Astrocyte (in vitro differentiated cells and primary cell): ENCODE measurements around the gene SYT3. TPM values are rescaled to one million over a fixed set of nuclear protein-coding genes. Genes with fewer than 3 reads are reported as not detected.

Experiments used
- DNase-seq: peaks from one replicate; pipeline ENCODE4 v3.0.0-alpha.2; 2010; ENCODE audit warnings: low read depth
- FAIRE-seq: peaks from 2 replicates; lab custom pipeline; 2011; peaks lifted over from hg19 to GRCh38; lab: Jason Lieb, UNC
- H2AFZ ChIP-seq: 2 replicates; pipeline ENCODE4 v1.6.0; 2012; ENCODE audit warnings: low read depth, low read length, inconsistent platforms
- H3K27ac ChIP-seq: 2 replicates; pipeline ENCODE4 v1.5.1; 2011; ENCODE audit warnings: low read depth, low read length, inconsistent platforms
- H3K27me3 ChIP-seq: 2 replicates; pipeline ENCODE4 v1.6.0; 2011; ENCODE audit warnings: low read length, inconsistent platforms; ENCODE audit not compliant: insufficient read depth
- H3K36me3 ChIP-seq: 2 replicates; pipeline ENCODE4 v1.5.1; 2011; ENCODE audit warnings: low read length, inconsistent platforms; ENCODE audit not compliant: insufficient read depth
- H3K4me1 ChIP-seq: 2 replicates; pipeline ENCODE4 v1.5.1; 2011; ENCODE audit warnings: low read length, inconsistent platforms; ENCODE audit not compliant: insufficient read depth
- H3K4me2 ChIP-seq: 2 replicates; pipeline ENCODE4 v1.6.0; 2012; ENCODE audit warnings: low read length, inconsistent platforms
- H3K4me3 ChIP-seq: 2 replicates; pipeline ENCODE4 v1.5.1; 2011; ENCODE audit warnings: low read depth, mild to moderate bottlenecking, low read length, inconsistent platforms; ENCODE audit not compliant: insufficient read depth
- H3K79me2 ChIP-seq: 2 replicates; pipeline ENCODE4 v1.6.0; 2012; ENCODE audit warnings: mild to moderate bottlenecking, low read length, inconsistent platforms; ENCODE audit not compliant: insufficient read depth
- H3K9ac ChIP-seq: 2 replicates; pipeline ENCODE4 v1.6.0; 2012; ENCODE audit warnings: mild to moderate bottlenecking, low read length, inconsistent platforms
- H3K9me3 ChIP-seq: 2 replicates; pipeline ENCODE4 v1.5.1; 2012; ENCODE audit warnings: low read depth, mild to moderate bottlenecking, low read length, inconsistent platforms; ENCODE audit not compliant: insufficient read depth
- H4K20me1 ChIP-seq: 2 replicates; pipeline ENCODE4 v1.6.0; 2012; ENCODE audit warnings: low read length, inconsistent platforms; ENCODE audit not compliant: insufficient read depth
- H3K27ac Mint-ChIP-seq: one replicate; pipeline ENCODE4 v1.8.0; 2021; ENCODE audit warnings: mild to moderate bottlenecking, mixed read lengths; ENCODE audit not compliant: unreplicated experiment
- H3K27me3 Mint-ChIP-seq: one replicate; pipeline ENCODE4 v1.8.0; 2021; ENCODE audit warnings: low read depth, mixed read lengths; ENCODE audit not compliant: unreplicated experiment
- H3K36me3 Mint-ChIP-seq: one replicate; pipeline ENCODE4 v1.8.0; 2021; ENCODE audit warnings: low read depth, mixed read lengths; ENCODE audit not compliant: unreplicated experiment
- H3K4me1 Mint-ChIP-seq: one replicate; pipeline ENCODE4 v1.8.0; 2021; ENCODE audit warnings: low read depth, mixed read lengths; ENCODE audit not compliant: unreplicated experiment
- H3K4me3 Mint-ChIP-seq: one replicate; pipeline ENCODE4 v1.8.0; 2021; ENCODE audit warnings: mild to moderate bottlenecking, moderate library complexity, mixed read lengths; ENCODE audit not compliant: unreplicated experiment
- H3K9me3 Mint-ChIP-seq: one replicate; pipeline ENCODE4 v1.8.0; 2021; ENCODE audit warnings: mild to moderate bottlenecking, mixed read lengths; ENCODE audit not compliant: unreplicated experiment
- EZH2 ChIP-seq: IDR thresholded peaks from 2 replicates; pipeline ENCODE4 v1.6.1; 2012; ENCODE audit warnings: mild to moderate bottlenecking, low read length, inconsistent platforms; ENCODE audit not compliant: insufficient read depth
- total RNA-seq: library from RNA; stranded (reverse); gene quantifications from 2 replicates; pipeline ENCODE4 v1.2.1, GENCODE V29; 2021
- TF ChIP-seq, protein P1 (sequence below): IDR thresholded peaks from 2 replicates; pipeline ENCODE4 v1.5.1; 2011; ENCODE audit warnings: low read depth, mild to moderate bottlenecking, inconsistent platforms, low read length, moderate library complexity; ENCODE audit not compliant: insufficient read depth

Gene SYT3
- total RNA-seq, 1 donor from 2014 or later, result not detected

DNA sequence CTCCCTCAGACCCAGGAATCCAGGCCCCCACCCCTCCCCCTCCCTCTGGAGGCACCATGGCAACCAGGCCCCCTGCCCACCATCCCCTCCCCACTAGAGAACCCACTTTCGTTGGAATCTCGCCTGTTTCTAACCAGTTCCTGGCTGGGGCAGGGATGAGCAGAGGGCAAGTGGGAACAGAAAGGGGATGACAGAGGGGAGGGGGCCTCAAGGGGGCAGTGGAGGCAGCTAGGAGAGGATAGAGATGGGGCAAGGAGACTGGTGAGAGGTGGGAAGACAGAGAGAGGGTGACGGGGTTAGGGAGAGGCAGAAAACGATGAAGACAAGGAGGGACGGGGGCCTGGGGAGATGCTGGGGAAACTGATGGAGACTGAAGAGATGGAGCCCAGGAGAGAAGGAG, 9.0 kb upstream of the SYT3 start:
- Histone ChIP-seq H3K4me2 (no peak overlapping the region), H3K9me3 (no peaks in the 10 kb centered on the region), H3K9ac (no peak overlapping the region), H3K79me2 (no peaks in the 10 kb centered on the region), H3K27me3 (no peaks in the 10 kb centered on the region), H3K36me3 (no peaks in the 10 kb centered on the region), H3K4me1 (no peaks in the 10 kb centered on the region), H4K20me1 (no peaks in the 10 kb centered on the region), H3K4me3 (no peak overlapping the region), H2AFZ (no peak overlapping the region), H3K27ac (no peak overlapping the region)
- Mint-ChIP-seq H3K27ac (no peak overlapping the region), H3K9me3 (peaks cover 25% of the 10 kb centered on the region), H3K4me1 (no peaks in the 10 kb centered on the region), H3K4me3 (no peak overlapping the region), H3K36me3 (no peaks in the 10 kb centered on the region), H3K27me3 (no peaks in the 10 kb centered on the region)
- no peak for TF ChIP-seq EZH2
- TF ChIP-seq, protein P1, sequence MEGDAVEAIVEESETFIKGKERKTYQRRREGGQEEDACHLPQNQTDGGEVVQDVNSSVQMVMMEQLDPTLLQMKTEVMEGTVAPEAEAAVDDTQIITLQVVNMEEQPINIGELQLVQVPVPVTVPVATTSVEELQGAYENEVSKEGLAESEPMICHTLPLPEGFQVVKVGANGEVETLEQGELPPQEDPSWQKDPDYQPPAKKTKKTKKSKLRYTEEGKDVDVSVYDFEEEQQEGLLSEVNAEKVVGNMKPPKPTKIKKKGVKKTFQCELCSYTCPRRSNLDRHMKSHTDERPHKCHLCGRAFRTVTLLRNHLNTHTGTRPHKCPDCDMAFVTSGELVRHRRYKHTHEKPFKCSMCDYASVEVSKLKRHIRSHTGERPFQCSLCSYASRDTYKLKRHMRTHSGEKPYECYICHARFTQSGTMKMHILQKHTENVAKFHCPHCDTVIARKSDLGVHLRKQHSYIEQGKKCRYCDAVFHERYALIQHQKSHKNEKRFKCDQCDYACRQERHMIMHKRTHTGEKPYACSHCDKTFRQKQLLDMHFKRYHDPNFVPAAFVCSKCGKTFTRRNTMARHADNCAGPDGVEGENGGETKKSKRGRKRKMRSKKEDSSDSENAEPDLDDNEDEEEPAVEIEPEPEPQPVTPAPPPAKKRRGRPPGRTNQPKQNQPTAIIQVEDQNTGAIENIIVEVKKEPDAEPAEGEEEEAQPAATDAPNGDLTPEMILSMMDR, result no peak
- DNase-seq (no peak), FAIRE-seq (no peak)

DNA sequence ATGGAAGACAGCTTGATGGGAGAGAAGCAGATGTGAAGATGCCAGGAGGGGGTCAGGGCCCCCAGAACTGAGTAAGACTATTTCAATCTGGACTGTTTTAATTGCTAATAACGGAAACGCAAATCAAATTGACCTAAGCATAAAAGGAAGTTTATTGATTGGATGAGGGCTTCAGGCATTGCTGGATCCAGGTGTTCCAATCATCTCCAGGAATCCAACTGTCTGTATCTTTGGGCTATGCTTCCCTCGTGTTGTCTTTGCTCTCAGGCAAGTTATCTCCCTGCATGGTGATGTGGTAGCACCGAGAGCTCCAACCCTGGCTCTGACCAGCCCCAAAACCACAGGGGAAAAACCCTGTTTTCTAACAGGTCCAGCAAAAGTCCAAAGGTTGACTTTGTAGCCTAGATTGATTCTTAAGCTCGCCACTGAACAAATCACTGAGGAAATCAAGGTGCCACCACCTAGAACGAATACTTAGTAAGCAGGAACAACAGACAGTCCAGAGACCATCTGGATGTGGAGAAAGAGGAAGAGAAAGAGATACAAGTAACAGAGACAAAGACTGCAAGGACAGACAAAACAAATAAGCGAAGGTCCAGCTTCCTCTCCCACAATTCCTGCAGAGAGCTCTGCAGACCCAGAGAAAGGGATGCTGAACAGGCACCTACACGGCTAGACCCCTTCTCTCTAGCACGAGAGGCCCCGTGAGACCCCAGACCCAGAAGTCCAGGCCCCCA, 8.4 kb upstream of the SYT3 start:
- H3K9me3 ChIP-seq, result no peaks in the 10 kb centered on the region
- no peak overlapping the region for H3K4me3 Mint-ChIP-seq
- H3K27me3 ChIP-seq, result no peaks in the 10 kb centered on the region
- H3K4me1 ChIP-seq, result no peaks in the 10 kb centered on the region
- H4K20me1 ChIP-seq, result no peaks in the 10 kb centered on the region
- no peak overlapping the region for H3K9ac ChIP-seq
- H3K4me1 Mint-ChIP-seq, result no peaks in the 10 kb centered on the region
- no peak overlapping the region for H3K4me2 ChIP-seq
- H3K36me3 Mint-ChIP-seq, result no peaks in the 10 kb centered on the region
- no peak for DNase-seq
- H3K27me3 Mint-ChIP-seq, result no peaks in the 10 kb centered on the region
- no peak for FAIRE-seq
- H3K27ac Mint-ChIP-seq, result no peak overlapping the region
- H3K4me3 ChIP-seq, result no peak overlapping the region
- H3K36me3 ChIP-seq, result no peaks in the 10 kb centered on the region
- H3K9me3 Mint-ChIP-seq, result peaks cover 20% of the 10 kb centered on the region
- no peaks in the 10 kb centered on the region for H3K79me2 ChIP-seq
- TF ChIP-seq EZH2, result no peak
- TF ChIP-seq, protein P1, result no peak
- H2AFZ ChIP-seq, result no peak overlapping the region
- H3K27ac ChIP-seq, result no peak overlapping the region
